WTC11 (cell line): ENCODE results near the gene RIN1.

Experiments
- CTCF ChIP-seq: fragments of 200-600 bp; IDR thresholded peaks from 2 replicates; pipeline ENCODE4 v1.8.0; 2022; ENCODE audit warnings: antibody characterized with exemption
- ELF4 ChIP-seq: sonication (generic); formaldehyde crosslinking; IDR thresholded peaks from 2 replicates; pipeline ENCODE4 v1.8.1; 2022; ENCODE audit warnings: low read depth, mild to moderate bottlenecking, moderate library complexity, missing genetic modification reagents
- FOXK1 ChIP-seq: sonication (generic); formaldehyde crosslinking; IDR thresholded peaks from 2 replicates; pipeline ENCODE4 v1.8.0; 2022; ENCODE audit warnings: mild to moderate bottlenecking, moderate library complexity, missing genetic modification reagents
- GABPB1 ChIP-seq: sonication (generic); formaldehyde crosslinking; IDR thresholded peaks from 2 replicates; pipeline ENCODE4 v1.8.1; 2023; ENCODE audit warnings: mild to moderate bottlenecking, missing genetic modification reagents
- TEAD4 ChIP-seq: sonication (generic); formaldehyde crosslinking; IDR thresholded peaks from 2 replicates; pipeline ENCODE4 v1.8.0; 2022; ENCODE audit warnings: mild to moderate bottlenecking, missing genetic modification reagents
- TP53 ChIP-seq: sonication (generic); formaldehyde crosslinking; IDR thresholded peaks from 2 replicates; pipeline ENCODE4 v1.8.1; 2023; ENCODE audit warnings: mild to moderate bottlenecking, missing genetic modification reagents
- TF ChIP-seq, protein P1 (sequence below): sonication (generic); formaldehyde crosslinking; IDR thresholded peaks from 2 replicates; pipeline ENCODE4 v1.8.1; 2022; ENCODE audit warnings: missing genetic modification reagents, borderline replicate concordance
- TF ChIP-seq, protein P2 (sequence below): sonication (generic); formaldehyde crosslinking; IDR thresholded peaks from 2 replicates; pipeline ENCODE4 v1.8.1; 2023; ENCODE audit warnings: mild to moderate bottlenecking, missing genetic modification reagents

DNA sequence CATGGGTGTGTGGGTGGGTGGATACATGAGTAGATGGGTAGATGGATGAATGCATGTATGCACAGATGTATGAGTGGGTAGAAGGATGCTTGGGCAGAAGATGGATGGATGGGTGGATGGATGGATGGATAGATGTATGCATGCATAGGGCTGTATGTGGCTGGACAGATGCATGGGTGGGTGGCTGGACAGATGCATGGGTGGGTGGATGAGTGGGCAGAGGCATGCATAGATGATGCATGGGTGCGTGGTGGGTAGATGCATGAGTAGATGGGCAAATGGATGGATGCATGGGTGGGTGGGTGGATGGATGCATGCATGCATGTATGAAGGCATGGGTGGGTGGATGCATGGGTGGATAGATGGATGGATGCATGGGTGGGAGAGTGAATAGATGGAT is 12.6 kb downstream of the RIN1 start:
- TF ChIP-seq TP53 (CRISPR knock-in tag) = no peak
- no peak for TF ChIP-seq FOXK1
- TF ChIP-seq CTCF = no peak
- no peak for TF ChIP-seq ELF4
- no peak for TF ChIP-seq TEAD4 (CRISPR knock-in tag)
- TF ChIP-seq, protein P1, sequence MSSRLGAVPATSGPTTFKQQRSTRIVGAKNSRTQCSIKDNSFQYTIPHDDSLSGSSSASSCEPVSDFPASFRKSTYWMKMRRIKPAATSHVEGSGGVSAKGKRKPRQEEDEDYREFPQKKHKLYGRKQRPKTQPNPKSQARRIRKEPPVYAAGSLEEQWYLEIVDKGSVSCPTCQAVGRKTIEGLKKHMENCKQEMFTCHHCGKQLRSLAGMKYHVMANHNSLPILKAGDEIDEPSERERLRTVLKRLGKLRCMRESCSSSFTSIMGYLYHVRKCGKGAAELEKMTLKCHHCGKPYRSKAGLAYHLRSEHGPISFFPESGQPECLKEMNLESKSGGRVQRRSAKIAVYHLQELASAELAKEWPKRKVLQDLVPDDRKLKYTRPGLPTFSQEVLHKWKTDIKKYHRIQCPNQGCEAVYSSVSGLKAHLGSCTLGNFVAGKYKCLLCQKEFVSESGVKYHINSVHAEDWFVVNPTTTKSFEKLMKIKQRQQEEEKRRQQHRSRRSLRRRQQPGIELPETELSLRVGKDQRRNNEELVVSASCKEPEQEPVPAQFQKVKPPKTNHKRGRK = no peak
- TF ChIP-seq, protein P2, sequence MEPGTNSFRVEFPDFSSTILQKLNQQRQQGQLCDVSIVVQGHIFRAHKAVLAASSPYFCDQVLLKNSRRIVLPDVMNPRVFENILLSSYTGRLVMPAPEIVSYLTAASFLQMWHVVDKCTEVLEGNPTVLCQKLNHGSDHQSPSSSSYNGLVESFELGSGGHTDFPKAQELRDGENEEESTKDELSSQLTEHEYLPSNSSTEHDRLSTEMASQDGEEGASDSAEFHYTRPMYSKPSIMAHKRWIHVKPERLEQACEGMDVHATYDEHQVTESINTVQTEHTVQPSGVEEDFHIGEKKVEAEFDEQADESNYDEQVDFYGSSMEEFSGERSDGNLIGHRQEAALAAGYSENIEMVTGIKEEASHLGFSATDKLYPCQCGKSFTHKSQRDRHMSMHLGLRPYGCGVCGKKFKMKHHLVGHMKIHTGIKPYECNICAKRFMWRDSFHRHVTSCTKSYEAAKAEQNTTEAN (CRISPR knock-in tag) = no peak
- no peak for TF ChIP-seq GABPB1 (CRISPR knock-in tag)
